IMR-90 (cell line): ENCODE results near the gene CAMK2D. TPM values are rescaled to one million over a fixed set of nuclear protein-coding genes. Genes with fewer than 3 reads are reported as not detected.

Experiments
- ATAC-seq: fragments of 200-7000 bp; cut with Tn5 transposase; 2 replicates; pipeline ENCODE4 v1.9.1; 2020; ENCODE audit warnings: low read depth, mild to moderate bottlenecking, moderate library complexity
- BruUV-seq: library from RNA; stranded (reverse); fragments of 400-500 nt; replicated peaks from 2 replicates; lab custom pipeline; 2021; lab: Mats Ljungman, UMichigan
- CTCF ChIA-PET: fragments of 300-600 bp; formaldehyde crosslinking; extraction: SDS; loops from one replicate; lab custom pipeline; 2021; ENCODE audit warnings: antibody characterized with exemption; lab: Yijun Ruan, JAX
- POLR2A ChIA-PET: fragments of 300-600 bp; sonication (Branson Sonifier 250); formaldehyde crosslinking; loops from one replicate; lab custom pipeline; 2022; ENCODE audit warnings: antibody characterized with exemption; ENCODE audit not compliant: unreplicated experiment; lab: Charles Lee
- DNase-seq: peaks from one replicate; pipeline ENCODE4 v3.0.0; 2013
- H2AFZ ChIP-seq: replicated peaks from 2 replicates; pipeline ENCODE3; 2013; ENCODE audit warnings: low read length, mild to moderate bottlenecking; ENCODE audit not compliant: poor library complexity
- H2AK5ac ChIP-seq: 2 replicates; pipeline ENCODE4 v1.6.1; 2013; ENCODE audit warnings: low read depth, low read length, inconsistent platforms
- H2AK9ac ChIP-seq: replicated peaks from 2 replicates; pipeline ENCODE3; 2013; ENCODE audit warnings: mild to moderate bottlenecking, low read depth, low read length, moderate library complexity; ENCODE audit not compliant: poor library complexity
- H2BK120ac ChIP-seq: 2 replicates; pipeline ENCODE4 v1.6.1; 2013; ENCODE audit warnings: low read depth, low read length, inconsistent platforms
- H2BK15ac ChIP-seq: 3 replicates; pipeline ENCODE4 v1.6.1; 2013; ENCODE audit warnings: low read depth, low read length, inconsistent platforms
- H2BK20ac ChIP-seq: 2 replicates; pipeline ENCODE4 v1.6.1; 2013; ENCODE audit warnings: low read depth, mild to moderate bottlenecking, inconsistent platforms, low read length, moderate library complexity
- H2BK5ac ChIP-seq: 2 replicates; pipeline ENCODE4 v1.6.1; 2013; ENCODE audit warnings: mild to moderate bottlenecking, low read depth, low read length, inconsistent platforms; ENCODE audit not compliant: poor library complexity, severe bottlenecking
- H3K14ac ChIP-seq: replicated peaks from 2 replicates; pipeline ENCODE4 v1.6.1; 2013; ENCODE audit warnings: low read depth, low read length, inconsistent platforms
- H3K18ac ChIP-seq: 2 replicates; pipeline ENCODE4 v1.6.1; 2013; ENCODE audit warnings: low read depth, low read length, control low read depth
- H3K23ac ChIP-seq: 2 replicates; pipeline ENCODE4 v1.6.1; 2013; ENCODE audit warnings: low read depth, low read length, inconsistent platforms
- H3K27ac ChIP-seq: 2 replicates; pipeline ENCODE4 v1.5.1; 2013; ENCODE audit warnings: mild to moderate bottlenecking, control low read depth, low read length; ENCODE audit not compliant: insufficient read depth
- H3K27me3 ChIP-seq: 2 replicates; pipeline ENCODE4 v1.6.1; 2013; ENCODE audit warnings: low read length; ENCODE audit not compliant: control insufficient read depth, insufficient read depth
- H3K36me3 ChIP-seq: 2 replicates; pipeline ENCODE4 v1.6.1; 2013; ENCODE audit warnings: low read length, mixed read lengths; ENCODE audit not compliant: control insufficient read depth, insufficient read depth
- H3K4ac ChIP-seq: 2 replicates; pipeline ENCODE4 v1.6.1; 2013; ENCODE audit warnings: low read depth, low read length, inconsistent platforms
- H3K4me1 ChIP-seq: 2 replicates; pipeline ENCODE4 v1.6.1; 2013; ENCODE audit warnings: low read length, mixed read lengths; ENCODE audit not compliant: control insufficient read depth, insufficient read depth
- H3K4me2 ChIP-seq: 2 replicates; pipeline ENCODE4 v1.6.1; 2013; ENCODE audit warnings: low read depth, mild to moderate bottlenecking, control low read depth, low read length, moderate library complexity
- H3K4me3 ChIP-seq: 2 replicates; pipeline ENCODE4 v1.5.1; 2013; ENCODE audit warnings: low read depth, mild to moderate bottlenecking, control low read depth, low read length, moderate library complexity; ENCODE audit not compliant: insufficient read depth
- H3K56ac ChIP-seq: 2 replicates; pipeline ENCODE4 v1.6.1; 2013; ENCODE audit warnings: low read length, inconsistent platforms; ENCODE audit not compliant: insufficient read depth; ENCODE audit errors: extremely low read depth
- H3K79me1 ChIP-seq, 2 experiments: 2 replicates each; pipeline ENCODE4 v1.6.1; 2013; ENCODE audit warnings: low read length in 2 of 2, inconsistent platforms in 1 of 2, low read depth in 1 of 2
- H3K9ac ChIP-seq: 2 replicates; pipeline ENCODE4 v1.6.1; 2013; ENCODE audit warnings: low read depth, low read length, control low read depth
- H3K9me1 ChIP-seq: 2 replicates; pipeline ENCODE4 v1.6.1; 2013; ENCODE audit warnings: low read length, inconsistent platforms; ENCODE audit not compliant: insufficient read depth
- H3K9me3 ChIP-seq: 2 replicates; pipeline ENCODE4 v1.6.1; 2013; ENCODE audit warnings: low read length; ENCODE audit not compliant: control insufficient read depth, insufficient read depth
- H4K20me1 ChIP-seq: 2 replicates; pipeline ENCODE4 v1.6.1; 2013; ENCODE audit warnings: low read length, inconsistent platforms; ENCODE audit not compliant: insufficient read depth
- H4K5ac ChIP-seq: 2 replicates; pipeline ENCODE4 v1.6.1; 2013; ENCODE audit warnings: mild to moderate bottlenecking, low read depth, low read length, control low read depth
- H4K8ac ChIP-seq, 2 experiments: 2 replicates each; pipeline ENCODE4 v1.6.1; 2013; ENCODE audit warnings: low read depth in 2 of 2, low read length in 2 of 2, control low read depth in 1 of 2, inconsistent platforms in 1 of 2
- H4K91ac ChIP-seq: 2 replicates; pipeline ENCODE4 v1.6.1; 2013; ENCODE audit warnings: low read depth, low read length, inconsistent platforms; ENCODE audit not compliant: insufficient read depth
- ELK1 ChIP-seq: fragments of 150-350 bp; IDR thresholded peaks from 2 replicates; pipeline ENCODE4 v1.6.1; 2016; ENCODE audit warnings: low read depth, mild to moderate bottlenecking, low read length, moderate library complexity, borderline replicate concordance
- FOS ChIP-seq: fragments of 150-350 bp; IDR thresholded peaks from 2 replicates; pipeline ENCODE4 v1.6.1; 2016; ENCODE audit warnings: low read depth, low read length
- whole genome bisulfite sequencing, 2 experiments: methylation state at CpG; one replicate each; pipeline versions ENCODE4 v1.1.5 to v1.1.7; 2013; ENCODE audit warnings: missing lambda C conversion rate in 2 of 2; ENCODE audit not compliant: insufficient read length in 1 of 2; ENCODE audit errors: extremely low coverage in 2 of 2; 5-methylcytosine and 5-hydroxymethylcytosine counted together
- dilution Hi-C: fragments of 300-500 bp; cut with HindIII; formaldehyde crosslinking; loops from one replicate; pipeline ENCODE4 v1.14.3; 2018; ENCODE audit warnings: low sequenced_read_pairs; ENCODE audit not compliant: unreplicated experiment
- in situ Hi-C: fragments of 300-500 bp; cut with MboI; formaldehyde crosslinking; loops from 3 replicates; pipeline ENCODE4 v1.14.3; 2019; ENCODE audit warnings: low sequenced_read_pairs, inconsistent platforms, mixed read lengths
- intact Hi-C: fragments of 100-400 bp; cut with micrococcal nuclease; formaldehyde crosslinking; loops from 2 replicates; pipeline ENCODE4 v1.10.0; 2022
- polyA plus RNA-seq, 3 experiments: library from polyadenylated mRNA; depleted of rRNA; stranded (reverse); fragments of >200 nt; gene quantifications; 2 replicates each; pipeline ENCODE4 v1.2.3, GENCODE V29; 2012; ENCODE audit warnings: low replicate concordance in 1 of 3
- total RNA-seq: library from RNA; depleted of rRNA; stranded (reverse); fragments of >200 nt; gene quantifications from 2 replicates; pipeline ENCODE4 v1.2.3, GENCODE V29; 2012

The CAMK2D gene
- total and polyA plus RNA-seq, 2 of the 4 experiments (the other 2 are of a cell fraction) = 44.6 to 156 TPM

- no peak overlapping the region for H3K4me3 ChIP-seq
- intact Hi-C loops = no loop called here
- no peaks in the 10 kb centered on the region for H3K27me3 ChIP-seq
Observed at GRCh38 chr4:113434247-113434587, 327.3 kb downstream of the CAMK2D start.

More at GRCh38 chr4:113434247-113434587, 327.3 kb downstream of the CAMK2D start:
- in situ Hi-C loops = no loop called here
- no TSS peak for BruUV-seq
- Histone ChIP-seq H3K4me1 (peaks cover 3% of the 10 kb centered on the region; the same call in 1 of the 2 replicates), H3K4ac (no peak overlapping the region), H4K8ac (no peak overlapping the region), H2BK120ac (no peak overlapping the region), H3K9ac (no peak overlapping the region), H3K18ac (no peak overlapping the region), H2AK9ac (no peak overlapping the region), H3K36me3 (no peaks in the 10 kb centered on the region), H3K56ac (no peak overlapping the region), H4K5ac (no peak overlapping the region), H3K9me1 (no peaks in the 10 kb centered on the region), H3K14ac (no peak overlapping the region), H4K20me1 (no peaks in the 10 kb centered on the region), H3K27ac (no peak overlapping the region), H3K79me1 (no peaks in the 10 kb centered on the region), H2AK5ac (no peak overlapping the region), H3K23ac (no peak overlapping the region), H2BK20ac (no peak overlapping the region), H2AFZ (no peak overlapping the region), H3K9me3 (no peaks in the 10 kb centered on the region), H2BK5ac (no peak overlapping the region), H3K4me2 (no peak overlapping the region), H4K91ac (no peak overlapping the region), H2BK15ac (no peak overlapping the region)
- ATAC-seq = no peak
- DNase-seq = peak; percentile 39
- ChIA-PET POLR2A (no interaction called here), CTCF (interaction anchor here (0.6 kb wide), 1 partner anchor 406 kb away, joined by 4 read pairs; no protein-coding TSS in a partner anchor)
- TF ChIP-seq FOS (no peak), ELK1 (no peak)
- dilution Hi-C loops = no loop called here
- WGBS, 2 experiments = 67% methylated on average over 2 of the region's 3 CpGs; no CpG with 5 or more reads in 1 of the 2 experiments
